ENCODE results near the gene HDGFL2. TPM values are rescaled to one million over a fixed set of nuclear protein-coding genes. Genes with fewer than 3 reads are reported as not detected.

HDGFL2 gene
- total and polyA plus RNA-seq, 12 donors: 20.5 to 40.9 (median 28.0) TPM

DNA sequence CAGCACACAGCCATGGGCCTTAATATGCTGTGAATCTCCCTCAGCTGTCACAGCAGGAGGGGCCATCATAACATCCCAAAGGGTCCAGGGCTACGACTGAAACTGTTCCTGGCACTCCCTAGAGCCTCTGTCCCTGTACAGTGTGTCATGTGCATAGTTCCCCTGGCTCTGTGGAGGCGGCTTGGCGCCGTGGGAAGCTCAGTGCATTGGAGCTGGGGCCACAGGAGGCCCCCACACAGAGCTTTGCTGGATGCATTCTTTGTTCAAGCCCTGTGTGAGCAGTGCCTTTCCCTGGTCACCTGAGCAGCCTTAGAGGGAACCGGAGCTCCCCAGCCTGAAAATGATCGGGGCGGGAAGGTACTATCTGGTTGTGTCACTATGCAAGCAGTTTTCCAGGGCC is 35.9 kb upstream of the HDGFL2 start:
- Histone ChIP-seq H3K4me1 (peaks cover 0 to 13% (median 0%) of the 10 kb centered on the region in 9 donors), H3K27me3 (no peaks in the 10 kb centered on the region), H3K36me3 (peaks cover 0 to 65% (median 3%) of the 10 kb centered on the region in 9 donors), H3K27ac (no peak overlapping the region), H3K9me3 (no peaks in the 10 kb centered on the region), H3K4me3 (no peak overlapping the region)
- intact Hi-C loops (cut with DNase I): no loop called here
- 85 to 92% methylated on average over 7 of the region's 7 CpGs for WGBS, 2 donors
- DNase-seq: no peak
- no peak for TF ChIP-seq CTCF (IDR thresholded peaks at IDR 0.05)
- ATAC-seq: no peak

DNA sequence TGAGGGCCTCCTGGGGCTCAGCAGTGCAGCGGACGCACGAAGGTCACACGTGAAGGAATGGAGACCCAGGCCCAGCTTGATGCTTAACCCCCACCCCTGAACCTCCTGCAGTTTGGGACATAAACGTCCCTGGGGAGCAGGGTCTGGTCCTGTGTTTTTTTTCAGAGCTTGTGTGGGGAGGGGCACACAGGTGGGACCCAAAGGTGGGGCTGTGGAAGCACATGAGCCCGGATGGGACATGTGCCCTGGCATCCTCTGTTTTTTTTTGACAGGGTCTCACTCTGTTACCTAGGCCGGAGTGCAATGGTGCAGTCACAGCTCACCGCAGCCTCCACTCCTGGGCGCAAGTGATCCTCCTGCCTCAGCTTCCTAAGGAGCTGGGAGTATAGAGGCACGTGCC is 35.0 kb upstream of the HDGFL2 start:
- Histone ChIP-seq H3K4me3 (no peak overlapping the region), H3K4me1 (peaks cover 0 to 4% (median 0%) of the 10 kb centered on the region in 9 donors), H3K27me3 (no peaks in the 10 kb centered on the region), H3K36me3 (peaks cover 0 to 56% (median 3%) of the 10 kb centered on the region in 9 donors), H3K9me3 (no peaks in the 10 kb centered on the region), H3K27ac (no peak overlapping the region)
- WGBS, 2 donors: 91 to 93% methylated on average over 10 of the region's 10 CpGs
- intact Hi-C loops (cut with DNase I): no loop called here
- DNase-seq (no peak), ATAC-seq (no peak)
- TF ChIP-seq CTCF (IDR thresholded peaks at IDR 0.05): no peak

DNA sequence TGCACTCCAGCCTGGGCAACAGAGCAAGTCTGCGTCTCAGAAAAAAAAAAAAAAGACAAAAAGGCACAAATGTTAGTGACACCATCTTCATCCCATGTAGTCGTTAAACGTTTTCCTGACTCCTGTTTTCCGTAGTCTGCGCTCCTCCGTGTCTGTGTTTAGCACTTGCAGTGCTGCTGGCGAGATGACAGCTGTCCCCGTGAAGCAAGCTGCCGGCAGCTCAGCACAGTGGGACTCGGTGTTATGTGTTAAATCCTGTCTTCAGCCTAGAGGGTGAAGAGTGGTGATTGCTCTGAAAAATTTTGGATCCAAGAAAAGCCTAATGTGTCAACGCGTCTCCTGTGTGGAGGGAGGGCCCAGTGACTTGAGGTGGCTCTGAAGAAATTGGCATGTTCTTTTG is 32.9 kb upstream of the HDGFL2 start:
- 56 to 75% methylated on average over 12 of the region's 12 CpGs for WGBS, 2 donors
- H3K4me3 ChIP-seq: no peak overlapping the region
- no peak overlapping the region for H3K27ac ChIP-seq
- H3K9me3 ChIP-seq: no peaks in the 10 kb centered on the region
- no peaks in the 10 kb centered on the region for H3K4me1 ChIP-seq
- no peak for DNase-seq
- no peak for ATAC-seq
- H3K36me3 ChIP-seq: peaks cover 0 to 40% (median 0%) of the 10 kb centered on the region in 9 donors
- TF ChIP-seq CTCF (IDR thresholded peaks at IDR 0.05): no peak
- H3K27me3 ChIP-seq: no peaks in the 10 kb centered on the region
- intact Hi-C loops (cut with DNase I): no loop called here

GRCh38 chr19:4441994-4442818 is 29.9 kb upstream of the HDGFL2 start:
- intact Hi-C loops (cut with DNase I): no loop called here
- Histone ChIP-seq H3K27me3 (no peaks in the 10 kb centered on the region), H3K36me3 (peaks cover 0 to 50% (median 28%) of the 10 kb centered on the region in 9 donors), H3K9me3 (no peaks in the 10 kb centered on the region), H3K4me3 (no peak overlapping the region), H3K27ac (no peak overlapping the region), H3K4me1 (no peaks in the 10 kb centered on the region)
- no peak for DNase-seq
- ATAC-seq: no peak
- 81 to 84% methylated on average over 22 of the region's 22 CpGs for WGBS, 2 donors
- TF ChIP-seq CTCF (IDR thresholded peaks at IDR 0.05): no peak

All from heart right ventricle (tissue), 16 donors.